Activated T-cell treated with anti-CD3 and anti-CD28 coated beads, Interleukin-2, amount 50 U/mL, for 72 hours (primary cell): Measurements from ENCODE around the gene UBXN6. TPM values are rescaled to one million over a fixed set of nuclear protein-coding genes. Genes with fewer than 3 reads are reported as not detected.

ENCODE experiments used
- ATAC-seq, 2 donors: fragments of 150-1000 bp; cut with Tn5 transposase; replicated peaks in 1 of 2; 2 replicates each; pipeline ENCODE4 v1.10.0; 2021; ENCODE audit warnings: moderate library complexity in 2 of 2, mild to moderate bottlenecking in 1 of 2
- DNase-seq, 2 donors: peaks; one replicate each; pipeline ENCODE4 v3.0.0; 2021 to 2022; ENCODE audit warnings: mixed read lengths in 1 of 2
- H3K27ac Mint-ChIP-seq: one replicate; pipeline ENCODE4 v1.8.0; 2022; ENCODE audit warnings: mild to moderate bottlenecking, moderate library complexity, mixed read lengths
- H3K27me3 Mint-ChIP-seq: one replicate; pipeline ENCODE4 v1.8.0; 2022; ENCODE audit warnings: low read depth, mixed read lengths
- H3K36me3 Mint-ChIP-seq, 2 donors: one replicate each; pipeline ENCODE4 v1.8.0; 2022; ENCODE audit warnings: mixed read lengths in 2 of 2, mild to moderate bottlenecking in 1 of 2; ENCODE audit not compliant: insufficient read depth in 2 of 2
- H3K4me1 Mint-ChIP-seq: one replicate; pipeline ENCODE4 v1.8.0; 2022; ENCODE audit warnings: low read depth, mixed read lengths
- H3K4me3 Mint-ChIP-seq, 2 donors: one replicate each; pipeline ENCODE4 v1.8.0; 2022; ENCODE audit warnings: mild to moderate bottlenecking in 2 of 2, mixed read lengths in 2 of 2, moderate library complexity in 2 of 2
- H3K9me3 Mint-ChIP-seq, 2 donors: one replicate each; pipeline ENCODE4 v1.8.0; 2022; ENCODE audit warnings: mixed read lengths in 2 of 2
- total RNA-seq, 2 donors: library from RNA; stranded (reverse); gene quantifications; one replicate each; pipeline ENCODE4 v1.2.3, GENCODE V29; 2022

UBXN6 gene
- 10 to 100 TPM; 55.2 to 61.3 TPM for total RNA-seq

GRCh38 chr19:4457654-4458395 is at the start of gene UBXN6:
TSS of gene UBXN6 (minus strand) at chr19:4457794. CDS start at chr19:4457697, 97 bp downstream.
- Mint-ChIP-seq H3K4me3 (peak within 1 kb of the TSS; percentile 95 to 97), H3K27me3 (no peaks in the 10 kb centered on the region), H3K36me3 (peaks cover 1 to 3% of the 10 kb centered on the region in 2 donors), H3K27ac (peak within 1 kb of the TSS; percentile 89), H3K9me3 (no peaks in the 10 kb centered on the region), H3K4me1 (peaks cover 12% of the 10 kb centered on the region)
- DNase-seq, result peak; percentile 96 to 98
- ATAC-seq, result peak; percentile 95 to 99

- Mint-ChIP-seq H3K36me3 (peaks cover 0 to 3% of the 10 kb centered on the region in 2 donors), H3K27ac (no peak overlapping the region), H3K27me3 (no peaks in the 10 kb centered on the region), H3K4me1 (peaks cover 7% of the 10 kb centered on the region), H3K9me3 (no peaks in the 10 kb centered on the region), H3K4me3 (no peak overlapping the region)
- DNase-seq (no peak), ATAC-seq (no peak)
These were observed 49.5 kb upstream of the UBXN6 start for GRCh38 chr19:4507150-4507452.

- Mint-ChIP-seq H3K27ac (no peak overlapping the region), H3K36me3 (peaks cover 0 to 3% of the 10 kb centered on the region in 2 donors), H3K27me3 (no peaks in the 10 kb centered on the region), H3K4me1 (peaks cover 7% of the 10 kb centered on the region), H3K4me3 (no peak overlapping the region), H3K9me3 (no peaks in the 10 kb centered on the region)
- ATAC-seq (no peak), DNase-seq (no peak)
These were observed 49.0 kb upstream of the UBXN6 start for GRCh38 chr19:4506449-4507149.

GRCh38 chr19:4505570-4506448 is 48.2 kb upstream of the UBXN6 start:
- ATAC-seq, result no peak
- H3K36me3 Mint-ChIP-seq, result peaks cover 0 to 3% of the 10 kb centered on the region in 2 donors
- peaks cover 7% of the 10 kb centered on the region for H3K4me1 Mint-ChIP-seq
- no peak for DNase-seq
- no peaks in the 10 kb centered on the region for H3K27me3 Mint-ChIP-seq
- H3K4me3 Mint-ChIP-seq, result no peak overlapping the region
- H3K27ac Mint-ChIP-seq, result no peak overlapping the region
- no peaks in the 10 kb centered on the region for H3K9me3 Mint-ChIP-seq

- DNase-seq (no peak), ATAC-seq (no peak)
- peaks cover 7% of the 10 kb centered on the region for H3K4me1 Mint-ChIP-seq
- H3K36me3 Mint-ChIP-seq, result peaks cover 0 to 3% of the 10 kb centered on the region in 2 donors
- H3K4me3 Mint-ChIP-seq, result no peak overlapping the region
- no peaks in the 10 kb centered on the region for H3K9me3 Mint-ChIP-seq
- H3K27me3 Mint-ChIP-seq, result no peaks in the 10 kb centered on the region
- no peak overlapping the region for H3K27ac Mint-ChIP-seq
These were observed 47.4 kb upstream of the UBXN6 start for GRCh38 chr19:4504891-4505569.

- Mint-ChIP-seq H3K9me3 (no peaks in the 10 kb centered on the region), H3K4me1 (peaks cover 7% of the 10 kb centered on the region), H3K36me3 (peaks cover 0 to 3% of the 10 kb centered on the region in 2 donors), H3K4me3 (no peak overlapping the region), H3K27me3 (no peaks in the 10 kb centered on the region), H3K27ac (no peak overlapping the region)
- ATAC-seq, result no peak
- no peak for DNase-seq
These were observed 46.7 kb upstream of the UBXN6 start for GRCh38 chr19:4504297-4504701.

- no peak for ATAC-seq
- Mint-ChIP-seq H3K36me3 (peaks cover 0 to 3% of the 10 kb centered on the region in 2 donors), H3K4me1 (peaks cover 7% of the 10 kb centered on the region), H3K27me3 (no peaks in the 10 kb centered on the region), H3K9me3 (no peaks in the 10 kb centered on the region), H3K27ac (no peak overlapping the region), H3K4me3 (no peak overlapping the region)
- DNase-seq, result no peak
These were observed 46.2 kb upstream of the UBXN6 start for GRCh38 chr19:4503825-4504170.

- Mint-ChIP-seq H3K9me3 (no peaks in the 10 kb centered on the region), H3K36me3 (peaks cover 0 to 3% of the 10 kb centered on the region in 2 donors), H3K27me3 (no peaks in the 10 kb centered on the region), H3K27ac (no peak overlapping the region), H3K4me1 (peaks cover 7% of the 10 kb centered on the region), H3K4me3 (no peak overlapping the region)
- ATAC-seq (no peak), DNase-seq (no peak)
These were observed 45.7 kb upstream of the UBXN6 start for GRCh38 chr19:4503132-4503824.

GRCh38 chr19:4502282-4503131 is 44.9 kb upstream of the UBXN6 start:
- no peak overlapping the region for H3K4me3 Mint-ChIP-seq
- no peak for DNase-seq
- ATAC-seq, result no peak
- H3K4me1 Mint-ChIP-seq, result peaks cover 7% of the 10 kb centered on the region
- H3K9me3 Mint-ChIP-seq, result no peaks in the 10 kb centered on the region
- peaks cover 0 to 3% of the 10 kb centered on the region in 2 donors for H3K36me3 Mint-ChIP-seq
- H3K27ac Mint-ChIP-seq, result no peak overlapping the region
- H3K27me3 Mint-ChIP-seq, result no peaks in the 10 kb centered on the region

- no peak for ATAC-seq
- Mint-ChIP-seq H3K27ac (no peak overlapping the region), H3K27me3 (no peaks in the 10 kb centered on the region), H3K4me3 (no peak overlapping the region), H3K36me3 (peaks cover 0 to 3% of the 10 kb centered on the region in 2 donors), H3K9me3 (no peaks in the 10 kb centered on the region), H3K4me1 (peaks cover 6% of the 10 kb centered on the region)
- DNase-seq, result no peak
These were observed 44.1 kb upstream of the UBXN6 start for GRCh38 chr19:4501691-4502090.

- Mint-ChIP-seq H3K27me3 (no peaks in the 10 kb centered on the region), H3K27ac (no peak overlapping the region), H3K4me3 (no peak overlapping the region), H3K4me1 (no peaks in the 10 kb centered on the region), H3K36me3 (no peaks in the 10 kb centered on the region), H3K9me3 (no peaks in the 10 kb centered on the region)
- ATAC-seq, result no peak
- DNase-seq, result no peak
These were observed 43.4 kb upstream of the UBXN6 start for GRCh38 chr19:4500841-4501591.
